Endothelial cell of umbilical vein (primary cell): Measurements from ENCODE around the gene CDKN1A. TPM values are rescaled to one million over a fixed set of nuclear protein-coding genes. Genes with fewer than 3 reads are reported as not detected.

Experiments used
- BruUV-seq: library from RNA; stranded (reverse); fragments of 400-500 nt; replicated peaks from 2 replicates; lab custom pipeline; 2021; lab: Mats Ljungman, UMichigan
- CTCF ChIA-PET: fragments of 300-600, 350-600 bp; sonication (Branson Sonifier 250); formaldehyde crosslinking; loops from one replicate; lab custom pipeline; 2021; ENCODE audit warnings: antibody characterized with exemption, inconsistent platforms; lab: Charles Lee
- POLR2A ChIA-PET: fragments of 300-600, 350-600 bp; sonication (Branson Sonifier 250); formaldehyde crosslinking; loops from one replicate; lab custom pipeline; 2021; ENCODE audit warnings: antibody characterized with exemption, inconsistent platforms; lab: Charles Lee
- DNase-seq: peaks from one replicate; pipeline ENCODE4 v3.0.0-alpha.2; 2011; ENCODE audit warnings: low read depth, low spot score
- FAIRE-seq: peaks from 2 replicates; lab custom pipeline; 2011; peaks lifted over from hg19 to GRCh38; lab: Jason Lieb, UNC
- H2AFZ ChIP-seq: 2 replicates; pipeline ENCODE4 v1.6.0; 2012; ENCODE audit warnings: low read depth, low read length, control low read depth, inconsistent platforms
- H3K27ac ChIP-seq: 2 replicates; pipeline ENCODE4 v1.5.1; 2011; ENCODE audit warnings: low read depth, mild to moderate bottlenecking, control low read depth, low read length, moderate library complexity; ENCODE audit not compliant: insufficient read depth
- H3K27me3 ChIP-seq, 2 experiments: 2 replicates each; pipeline versions ENCODE4 v1.6.0 to v1.6.1; 2011; ENCODE audit warnings: low read length in 2 of 2, mixed read lengths in 1 of 2; ENCODE audit not compliant: control insufficient read depth in 2 of 2, insufficient read depth in 2 of 2
- H3K36me3 ChIP-seq, 2 experiments: 2 replicates in 1 of 2; 3 replicates in 1 of 2; pipeline ENCODE4 v1.5.1; 2011; ENCODE audit warnings: low read length in 2 of 2, mild to moderate bottlenecking in 1 of 2, moderate library complexity in 1 of 2; ENCODE audit not compliant: control insufficient read depth in 2 of 2, insufficient read depth in 2 of 2; ENCODE audit errors: extremely low read depth in 1 of 2
- H3K4me1 ChIP-seq: 3 replicates; pipeline ENCODE4 v1.5.1; 2011; ENCODE audit warnings: mild to moderate bottlenecking, low read length; ENCODE audit not compliant: control insufficient read depth, insufficient read depth; ENCODE audit errors: extremely low read depth
- H3K4me2 ChIP-seq: 2 replicates; pipeline ENCODE4 v1.6.1; 2011; ENCODE audit warnings: low read length, control low read depth, mixed read lengths; ENCODE audit not compliant: insufficient read depth
- H3K4me3 ChIP-seq, 3 experiments: fragments of 200-600 bp in 1 of 3; sonication (generic), shearing (Covaris generic) in 1 of 3; replicated peaks in 1 of 3; 2 replicates each; pipeline ENCODE4 v1.5.1; 2011 to 2016; ENCODE audit warnings: control low read depth in 3 of 3, low read length in 3 of 3, mild to moderate bottlenecking in 2 of 3, inconsistent platforms in 1 of 3, low read depth in 1 of 3, moderate library complexity in 1 of 3; ENCODE audit not compliant: insufficient read depth in 1 of 3
- H3K79me2 ChIP-seq: 2 replicates; pipeline ENCODE4 v1.6.0; 2012; ENCODE audit warnings: low read length, inconsistent platforms; ENCODE audit not compliant: control insufficient read depth, insufficient read depth
- H3K9ac ChIP-seq: replicated peaks from 2 replicates; pipeline ENCODE3; 2011; ENCODE audit warnings: low read length, control low read depth; ENCODE audit not compliant: insufficient read depth; ENCODE audit errors: extremely low read depth
- H3K9me1 ChIP-seq: replicated peaks from 3 replicates; pipeline ENCODE4 v1.6.0; 2011; ENCODE audit warnings: mild to moderate bottlenecking, low read length; ENCODE audit not compliant: control insufficient read depth, insufficient read depth; ENCODE audit errors: extremely low read depth
- H3K9me3 ChIP-seq: replicated peaks from 2 replicates; pipeline ENCODE4 v1.5.1; 2012; ENCODE audit warnings: low read length, inconsistent platforms; ENCODE audit not compliant: control insufficient read depth, insufficient read depth
- H4K20me1 ChIP-seq: replicated peaks from 2 replicates; pipeline ENCODE3; 2011; ENCODE audit warnings: mild to moderate bottlenecking, low read length; ENCODE audit not compliant: control insufficient read depth, insufficient read depth; ENCODE audit errors: extremely low read depth
- CTCF ChIP-seq, 2 donors: IDR thresholded peaks; 1 replicate in 1 of 2; 2 replicates in 1 of 2; pipeline ENCODE4 v1.5.1; 2011; ENCODE audit warnings: low read length in 2 of 2, mild to moderate bottlenecking in 2 of 2, moderate library complexity in 2 of 2, control low read depth in 1 of 2, inconsistent platforms in 1 of 2, low read depth in 1 of 2; ENCODE audit not compliant: insufficient read depth in 1 of 2; ENCODE audit errors: extremely low read depth in 1 of 2
- EZH2 ChIP-seq: IDR thresholded peaks from 2 replicates; pipeline ENCODE4 v1.6.1; 2012; ENCODE audit warnings: borderline replicate concordance, low read depth, mild to moderate bottlenecking, moderate library complexity, low read length, inconsistent platforms; ENCODE audit not compliant: severe bottlenecking
- FOS ChIP-seq: IDR thresholded peaks from 2 replicates; pipeline ENCODE4 v1.6.1; 2011; ENCODE audit warnings: mild to moderate bottlenecking, low read length, moderate library complexity, borderline replicate concordance; ENCODE audit not compliant: insufficient read depth
- GATA2 ChIP-seq: IDR thresholded peaks from 2 replicates; pipeline ENCODE4 v1.7.0; 2011; ENCODE audit warnings: low read depth, mild to moderate bottlenecking, moderate library complexity, mixed read lengths, low read length; ENCODE audit not compliant: insufficient read length, insufficient read depth
- JUN ChIP-seq: IDR thresholded peaks from 2 replicates; pipeline ENCODE4 v1.6.1; 2011; ENCODE audit warnings: borderline replicate concordance, low read depth; ENCODE audit not compliant: insufficient read length, insufficient read depth
- MAX ChIP-seq: IDR thresholded peaks from 2 replicates; pipeline ENCODE4 v1.6.1; 2011; ENCODE audit not compliant: insufficient read depth, insufficient read length
- MYC ChIP-seq: IDR thresholded peaks from one replicate; pipeline ENCODE4 v1.6.1; 2011; ENCODE audit warnings: mild to moderate bottlenecking, low read depth, low read length
- POLR2A ChIP-seq: IDR thresholded peaks from 2 replicates; pipeline ENCODE4 v1.6.1; 2012; ENCODE audit warnings: low read depth, mild to moderate bottlenecking, control low read depth, low read length
- POLR2AphosphoS5 ChIP-seq: IDR thresholded peaks from 2 replicates; pipeline ENCODE4 v1.6.1; 2012; ENCODE audit warnings: low read depth, mild to moderate bottlenecking, control low read depth, low read length, moderate library complexity; ENCODE audit not compliant: insufficient read depth
- dilution Hi-C: fragments of 300-500 bp; cut with MboI; formaldehyde crosslinking; loops from one replicate; pipeline ENCODE4 v1.15.0; 2019; ENCODE audit warnings: low sequenced_read_pairs; ENCODE audit not compliant: extremely low pct_ligation_motif_present
- intact Hi-C: fragments of 100-400 bp; cut with micrococcal nuclease; formaldehyde crosslinking; loops from one replicate; pipeline ENCODE4 v1.10.0; 2022
- polyA plus RNA-seq, 4 experiments: library from polyadenylated mRNA; depleted of rRNA in 3 of 4; stranded (reverse) in 3 of 4; unstranded in 1 of 4; fragments of >200 nt; gene quantifications; 2 replicates each; pipeline versions ENCODE4 v1.2.1 to v1.2.3, GENCODE V29; 2011 to 2012; ENCODE audit warnings: missing spikeins in 1 of 4
- total RNA-seq: library from RNA; stranded (reverse); gene quantifications from 2 replicates; pipeline ENCODE4 v1.2.3, GENCODE V29; 2021

CDKN1A gene
- total and polyA plus RNA-seq, 2 donors (not counting 3 experiments of a cell fraction or from before 2014, with no cell fraction given): 170 to 238 TPM

GRCh38 chr6:36656441-36656840 is 22.1 kb upstream of the CDKN1A start:
- POLR2A ChIA-PET: no interaction called here
- Histone ChIP-seq H3K9me1 (no peaks in the 10 kb centered on the region), H3K4me1 (no peaks in the 10 kb centered on the region), H3K79me2 (no peaks in the 10 kb centered on the region), H3K27ac (no peak overlapping the region), H3K4me3 (no peak overlapping the region), H3K4me2 (no peak overlapping the region), H3K27me3 (peaks cover 19 to 25% of the 10 kb centered on the region in 2 experiments), H3K9me3 (no peaks in the 10 kb centered on the region), H3K9ac (no peak overlapping the region), H4K20me1 (no peaks in the 10 kb centered on the region), H2AFZ (no peak overlapping the region), H3K36me3 (no peaks in the 10 kb centered on the region)
- no peak for TF ChIP-seq POLR2A
- no peak for TF ChIP-seq GATA2
- no peak for TF ChIP-seq MAX
- no peak for TF ChIP-seq EZH2
- no peak for TF ChIP-seq POLR2AphosphoS5
- no peak for TF ChIP-seq JUN
- TF ChIP-seq FOS: no peak
- TF ChIP-seq MYC: no peak
- no peak for TF ChIP-seq CTCF (IDR thresholded peaks at IDR 0.05; ENCODE audit: extremely low read depth in 1 of 2, insufficient read depth in 1 of 2, low read depth in 1 of 2, low read length in 2 of 2)
- CTCF ChIA-PET: interaction anchor here (1.1 kb wide), 1 partner anchor 12 kb away, joined by 3 read pairs; no protein-coding TSS in a partner anchor
- BruUV-seq: no TSS peak
- dilution Hi-C loops: no loop called here
- intact Hi-C loops: no loop called here
- FAIRE-seq: no peak
- DNase-seq: no peak
